Stimulated activated CD4-positive, alpha-beta T cell treated with anti-CD3 and anti-CD28 coated beads, Interleukin-12 subunit alpha, Interleukin-12 subunit beta, amount 100 ng/mL, for 4 hours (primary cell): ENCODE results near the gene HYPK.
"Not testable (repeated sequence)": the region's sequence is repeated elsewhere in the genome, so short reads cannot be mapped to it uniquely, and the experiment has no call there.

ENCODE experiments used
- DNase-seq: peaks from one replicate; pipeline ENCODE4 v3.0.0-alpha.2; 2020

The HYPK gene

DNA sequence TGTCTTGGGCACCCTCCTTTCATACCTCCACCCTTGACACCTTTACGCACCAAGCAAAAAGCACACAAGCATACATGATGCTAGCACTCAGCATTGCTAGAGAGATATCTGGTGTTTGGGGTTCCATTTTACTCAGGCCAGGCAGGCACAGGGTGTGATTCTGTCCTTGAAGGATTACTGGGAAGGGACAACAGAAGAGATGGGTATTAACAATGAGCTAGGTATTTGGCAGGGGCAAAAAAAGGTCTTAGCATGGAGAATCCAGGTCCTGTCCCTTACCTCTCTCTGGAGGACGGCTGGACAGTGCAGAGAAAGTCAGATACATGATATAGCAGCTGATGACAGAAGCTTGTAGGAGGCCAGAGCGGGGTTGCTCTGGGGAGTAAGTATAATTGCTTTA lies 3.8 kb upstream of the HYPK start:
- DNase-seq: no peak

DNA sequence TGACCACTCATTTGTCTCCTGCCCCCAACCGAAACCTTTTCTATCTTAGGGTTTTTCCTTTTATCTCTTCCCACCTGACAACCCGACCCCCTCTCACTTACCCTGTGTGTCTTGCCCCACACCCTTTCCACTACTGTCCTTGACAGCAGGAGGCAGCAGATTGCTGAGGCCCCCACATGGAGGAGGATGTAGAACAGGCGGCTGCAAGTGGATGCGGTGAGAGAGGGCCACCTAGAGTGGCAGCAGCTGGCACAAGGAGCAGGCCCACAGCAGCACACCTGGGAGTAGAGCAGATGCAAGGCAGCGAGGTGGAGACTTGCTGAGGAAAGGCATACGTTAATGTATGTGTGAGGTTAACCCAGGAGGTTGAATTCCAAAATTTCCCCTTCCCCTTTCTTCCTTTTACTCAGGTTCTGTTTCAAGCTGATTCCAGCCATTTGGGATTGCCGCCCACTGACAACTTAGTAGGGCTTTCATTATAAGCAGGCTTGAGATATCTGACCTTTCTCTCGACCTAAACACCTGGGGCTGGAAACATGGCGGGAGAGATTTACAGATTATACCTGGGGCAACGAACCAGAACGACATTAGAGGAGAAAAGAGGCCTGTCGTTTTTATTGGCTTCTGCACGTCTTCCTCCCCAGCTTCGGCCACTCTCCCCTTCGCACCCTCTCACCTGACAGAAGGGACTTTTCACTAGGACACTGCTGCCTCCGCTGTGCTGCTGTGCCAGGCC lies 1.0 kb upstream of the HYPK start:
- DNase-seq: no peak

DNA sequence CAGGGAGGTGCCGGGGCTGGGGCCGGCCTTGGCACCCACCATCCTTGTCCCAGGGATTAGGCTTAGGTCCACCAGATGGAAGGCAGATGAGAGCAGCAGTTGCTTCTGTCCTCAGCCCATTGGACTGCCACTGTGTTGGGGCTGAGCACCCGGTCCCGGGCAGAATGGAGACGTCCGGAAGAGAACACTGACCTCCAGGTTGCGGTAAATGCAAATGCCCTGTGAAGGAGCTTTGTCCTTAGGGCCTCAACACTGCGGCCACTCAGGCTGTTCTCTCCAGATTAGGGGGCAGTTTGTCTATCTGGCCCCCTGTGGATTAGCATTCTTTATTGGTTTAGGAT lies 484 bp upstream of the HYPK start, which contains the start of gene SERINC4:
Gene SERINC4 (minus strand): TSS at position 276 of the 341 bp plus-strand sequence. CDS start 234 bp downstream, at position 42.
- DNase-seq: no peak

DNA sequence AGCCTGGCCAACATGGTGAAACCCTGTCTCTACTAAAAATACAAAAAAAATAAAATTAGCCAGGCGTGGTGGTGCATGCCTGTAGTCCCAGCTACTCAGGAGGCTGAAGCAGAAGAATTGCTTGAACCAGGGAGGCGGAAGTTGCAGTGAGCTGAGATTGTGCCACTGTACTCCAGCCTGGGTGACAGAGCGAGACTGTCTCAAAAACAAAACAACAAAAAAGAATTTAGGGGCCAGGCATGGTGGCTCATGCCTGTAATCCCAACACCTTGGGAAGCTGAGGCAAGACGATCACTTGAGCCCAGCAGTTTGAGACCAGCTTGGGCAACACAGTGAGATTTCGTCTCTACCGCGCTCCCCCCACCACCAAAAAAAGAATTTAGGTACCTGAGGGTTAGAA lies 2.3 kb downstream of the HYPK start:
- DNase-seq: not testable (repeated sequence)

DNA sequence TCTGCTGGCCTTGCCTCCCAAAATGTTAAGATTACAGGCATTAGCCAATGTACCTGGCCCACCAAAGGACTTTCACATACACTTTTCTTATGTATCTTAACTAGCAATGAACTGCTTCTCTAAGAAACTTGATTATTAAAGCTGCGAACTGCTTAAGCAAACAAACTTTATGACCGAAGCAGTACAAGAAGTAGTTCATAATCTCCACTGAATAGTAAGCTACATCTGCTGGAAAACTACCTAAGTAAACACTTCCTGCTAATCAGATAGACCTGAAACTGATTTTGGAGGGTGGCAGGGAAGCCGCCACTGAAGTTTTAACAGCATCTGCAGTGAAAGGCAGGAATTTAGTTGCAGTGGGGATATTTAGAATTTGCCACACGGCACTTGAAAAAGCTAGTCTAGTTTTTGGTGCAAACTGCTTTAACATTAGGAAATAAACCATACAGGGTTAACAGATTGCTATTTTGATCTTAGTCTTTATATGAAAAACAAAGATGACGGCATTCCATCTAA lies 8.1 kb downstream of the HYPK start:
- DNase-seq: no peak

DNA sequence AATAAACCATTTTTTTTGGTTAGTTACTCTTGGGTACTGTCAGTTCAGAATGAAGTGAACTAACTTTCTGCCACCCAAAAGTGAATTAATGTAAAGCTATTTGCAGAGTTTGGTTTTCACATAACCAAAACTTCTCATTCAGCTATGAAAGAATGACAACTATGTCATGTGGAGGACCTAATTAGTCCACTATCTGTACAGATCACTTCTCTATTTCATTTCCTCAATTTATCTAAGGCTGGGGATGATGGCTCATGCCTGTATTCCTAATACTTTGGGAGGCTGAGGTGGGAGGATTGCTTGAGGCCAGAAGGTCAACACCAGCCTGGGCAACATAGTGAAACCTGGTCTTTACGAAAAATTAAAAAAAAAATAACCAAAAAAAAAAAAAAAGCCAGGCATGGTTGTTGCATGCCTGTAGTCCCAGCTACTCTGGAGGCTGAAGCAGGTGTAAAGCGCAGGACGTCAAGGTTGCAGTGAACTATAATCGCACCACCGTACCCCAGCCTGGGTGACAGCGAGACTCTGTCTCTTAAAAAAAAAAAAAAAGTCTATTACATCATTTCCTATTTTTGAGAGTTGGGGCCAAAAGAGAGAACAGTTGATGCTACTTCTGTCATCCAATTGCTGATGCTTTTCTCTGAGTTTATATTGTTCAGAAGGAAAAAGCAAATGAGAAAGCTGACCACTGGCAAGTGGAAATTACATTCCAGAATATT lies 8.7 kb downstream of the HYPK start:
- DNase-seq: no peak

DNA sequence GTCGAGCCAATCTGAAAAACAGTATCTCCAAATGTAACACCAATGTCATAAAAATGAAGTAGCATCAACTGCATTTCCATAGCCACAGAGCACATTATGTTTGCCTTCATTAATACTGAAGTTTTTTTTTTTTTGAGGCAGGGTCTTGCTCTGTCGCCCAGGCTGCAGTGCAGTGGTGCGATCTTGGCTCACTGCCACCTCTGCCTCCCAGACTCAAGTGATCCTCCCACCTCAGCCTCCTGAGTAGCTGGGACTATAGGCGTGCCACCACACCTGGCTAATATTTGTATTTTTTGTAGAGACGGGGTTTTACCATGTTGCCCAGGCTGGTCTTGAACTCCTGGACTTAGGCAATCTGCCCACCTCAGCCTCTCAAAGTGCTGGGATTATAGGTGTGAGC lies 14.7 kb downstream of the HYPK start:
- not testable (repeated sequence) for DNase-seq

DNA sequence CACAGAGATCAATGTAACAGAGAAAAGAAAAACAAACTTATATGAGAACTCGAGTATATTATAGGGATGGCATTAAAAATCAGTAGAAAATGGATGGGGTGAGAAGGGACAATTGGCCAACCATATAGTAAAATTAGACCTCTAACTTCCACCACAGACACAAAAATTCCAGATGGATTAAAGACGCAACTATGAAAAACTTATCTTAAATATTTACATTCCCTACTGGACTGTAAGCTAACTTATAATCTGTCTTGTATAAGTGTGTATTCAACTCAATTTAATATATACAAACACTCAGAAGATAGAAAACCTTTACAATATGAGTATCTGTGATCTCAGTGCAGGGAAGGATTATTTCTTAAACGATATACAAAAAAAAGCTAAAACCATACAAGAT lies 21.1 kb downstream of the HYPK start:
- no peak for DNase-seq

DNA sequence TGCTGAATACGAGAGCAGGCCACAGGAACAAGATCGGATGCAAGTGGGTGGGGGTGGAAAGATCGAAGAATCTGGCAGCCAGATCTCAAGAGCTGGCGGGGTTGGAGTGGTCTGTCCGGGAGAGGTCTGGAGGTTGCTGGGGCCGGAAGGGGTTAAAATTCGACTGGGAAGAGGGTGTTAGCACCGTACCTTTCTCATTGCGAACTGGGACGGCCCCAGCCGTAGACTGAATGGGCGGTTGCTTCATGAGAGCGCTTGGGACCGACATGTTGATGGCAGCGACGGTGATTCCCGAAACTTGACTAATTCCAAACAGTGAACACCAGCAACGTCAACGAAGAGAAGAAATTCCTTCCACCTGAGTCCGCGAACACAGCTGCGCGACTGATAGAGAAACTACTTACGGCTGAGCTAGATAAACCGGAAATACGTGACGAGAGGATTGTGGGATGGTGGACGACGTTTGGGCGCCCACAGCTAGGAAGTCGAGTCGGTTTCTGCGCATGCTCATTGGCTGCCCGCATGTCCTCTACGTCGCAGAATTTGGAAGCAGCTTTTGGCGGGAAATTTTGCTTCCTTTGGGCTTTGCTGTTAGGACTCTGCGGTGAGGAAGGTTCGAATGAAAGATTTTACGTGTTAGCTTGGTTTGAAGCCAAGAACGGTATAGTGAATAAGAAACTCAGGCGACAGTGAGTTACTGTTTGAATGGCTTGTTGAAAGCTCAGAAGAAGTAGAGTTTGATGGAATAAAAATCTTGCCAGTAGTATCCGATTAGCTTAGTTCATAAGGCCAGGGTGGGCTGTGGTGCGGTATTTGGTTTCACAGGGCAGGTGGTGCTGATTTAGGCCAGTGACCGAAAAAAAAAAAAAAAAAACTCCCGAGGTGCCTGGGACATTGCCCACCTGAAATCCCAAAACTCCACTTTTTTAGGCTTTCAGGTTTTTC lies 24.2 kb downstream of the HYPK start, which contains the start of gene MFAP1:
Gene MFAP1 (minus strand): TSS at position 389 of the 945 bp plus-strand sequence. CDS start 121 bp downstream, at position 268.
- DNase-seq: peak; percentile 85

DNA sequence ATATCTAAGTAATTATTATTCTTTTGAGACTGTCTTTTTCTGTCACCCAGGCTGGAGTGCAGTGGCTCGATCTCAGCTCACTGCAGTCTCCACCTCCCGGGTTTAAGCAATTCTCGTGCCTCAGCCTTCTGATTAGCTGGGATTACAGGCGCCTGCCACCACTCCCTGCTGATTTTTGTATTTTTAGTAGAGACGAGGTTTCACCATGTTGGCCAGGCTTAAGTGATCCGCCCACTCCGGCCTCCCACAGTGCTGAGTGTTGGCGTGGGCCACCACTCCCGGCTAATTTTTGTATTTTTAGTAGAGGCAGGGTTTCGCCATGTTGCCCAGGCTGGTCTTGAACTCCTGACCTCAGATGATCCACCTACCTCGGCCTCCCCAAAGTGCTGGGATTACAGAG lies 24.9 kb downstream of the HYPK start:
- not testable (repeated sequence) for DNase-seq

DNA sequence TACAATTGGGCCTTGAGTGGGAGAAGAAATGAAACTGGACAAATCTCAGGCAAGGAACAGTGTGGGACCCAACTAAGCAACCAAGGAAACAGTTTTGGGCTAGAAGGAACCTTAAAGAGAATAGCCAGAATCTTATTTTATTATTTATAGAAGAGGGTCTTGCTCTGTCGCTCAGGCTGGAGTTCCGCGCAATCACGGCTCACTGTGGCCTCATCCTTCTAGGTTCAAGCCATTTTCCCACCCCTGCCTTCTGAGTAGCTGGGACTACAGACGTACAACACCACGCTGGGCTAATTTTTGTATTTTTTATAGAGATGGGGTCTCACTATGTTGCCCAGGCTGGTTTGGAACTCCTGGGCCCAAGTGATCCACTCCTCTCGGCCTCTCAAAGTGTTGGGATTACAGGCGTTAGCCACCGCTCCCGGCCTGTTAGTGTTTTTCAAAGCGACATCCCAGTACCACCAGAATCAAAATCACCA lies 25.7 kb downstream of the HYPK start:
- DNase-seq: no peak

DNA sequence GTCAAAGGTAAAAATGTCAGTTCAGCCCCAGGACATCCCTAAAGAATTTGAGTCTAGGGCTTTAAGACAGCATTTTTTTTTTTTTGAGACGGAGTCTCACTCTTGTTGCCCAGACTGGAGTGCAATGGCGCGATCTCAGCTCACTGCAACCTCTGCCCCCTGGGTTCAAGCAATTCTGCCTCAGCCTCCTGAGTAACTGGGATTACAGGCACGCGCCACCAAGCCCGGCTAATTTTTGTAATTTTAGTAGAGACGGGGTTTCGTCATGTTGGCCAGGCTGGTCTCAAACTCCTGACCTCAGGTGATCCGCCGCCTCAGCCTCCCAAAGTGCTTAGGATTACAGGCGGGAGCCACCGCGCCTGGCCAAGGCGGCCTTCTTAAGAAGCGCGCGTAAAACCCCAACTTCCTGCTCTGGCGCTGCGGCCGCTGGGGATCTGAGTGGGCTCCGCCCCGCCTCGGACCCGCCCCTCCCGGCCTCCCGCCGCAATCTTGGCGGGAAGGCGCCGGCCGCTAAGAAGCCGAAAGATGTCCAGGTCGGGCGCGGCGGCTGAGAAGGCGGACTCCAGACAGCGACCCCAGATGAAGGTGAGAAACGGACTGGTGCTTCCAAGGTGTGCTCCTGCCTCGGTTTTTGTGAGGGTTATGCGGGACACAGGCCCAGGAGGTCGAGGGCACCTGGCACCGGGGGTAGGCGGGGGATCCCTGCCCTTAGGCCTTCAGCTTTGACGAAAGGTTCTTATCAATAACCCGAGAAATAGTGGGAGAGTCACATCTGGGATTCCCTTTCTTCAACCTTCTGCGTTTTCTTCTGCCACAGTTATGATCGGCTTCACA lies 26.3 kb downstream of the HYPK start, which contains the start of gene WDR76:
Gene WDR76 (plus strand): TSS at position 495 of the 834 bp plus-strand sequence. CDS start 31 bp downstream, at position 526.
- DNase-seq: peak; percentile 68

DNA sequence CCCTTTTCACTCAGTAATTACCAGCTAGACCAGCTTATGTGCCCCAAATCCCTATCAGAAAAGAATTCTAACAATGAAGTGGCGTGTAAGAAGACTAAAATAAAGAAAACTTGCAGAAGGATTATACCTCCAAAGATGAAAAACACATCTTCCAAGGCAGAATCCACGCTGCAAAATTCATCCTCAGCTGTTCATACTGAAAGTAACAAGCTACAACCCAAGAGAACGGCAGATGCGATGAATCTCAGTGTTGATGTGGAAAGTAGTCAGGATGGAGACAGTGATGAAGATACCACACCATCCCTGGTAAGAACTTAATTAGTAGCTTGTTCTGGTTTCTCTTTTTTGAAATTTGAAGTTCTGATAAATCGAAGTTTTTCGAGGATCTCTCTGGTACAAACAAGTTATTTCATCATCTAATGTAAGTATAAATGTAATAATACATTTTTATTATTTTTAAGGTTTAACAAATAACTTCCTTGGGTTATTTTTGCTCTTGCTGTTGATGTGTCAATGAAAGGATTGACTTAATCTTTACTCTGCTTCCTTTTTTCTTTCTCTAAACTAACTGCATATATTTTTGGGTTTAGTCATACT lies 27.8 kb downstream of the HYPK start:
- DNase-seq: no peak

DNA sequence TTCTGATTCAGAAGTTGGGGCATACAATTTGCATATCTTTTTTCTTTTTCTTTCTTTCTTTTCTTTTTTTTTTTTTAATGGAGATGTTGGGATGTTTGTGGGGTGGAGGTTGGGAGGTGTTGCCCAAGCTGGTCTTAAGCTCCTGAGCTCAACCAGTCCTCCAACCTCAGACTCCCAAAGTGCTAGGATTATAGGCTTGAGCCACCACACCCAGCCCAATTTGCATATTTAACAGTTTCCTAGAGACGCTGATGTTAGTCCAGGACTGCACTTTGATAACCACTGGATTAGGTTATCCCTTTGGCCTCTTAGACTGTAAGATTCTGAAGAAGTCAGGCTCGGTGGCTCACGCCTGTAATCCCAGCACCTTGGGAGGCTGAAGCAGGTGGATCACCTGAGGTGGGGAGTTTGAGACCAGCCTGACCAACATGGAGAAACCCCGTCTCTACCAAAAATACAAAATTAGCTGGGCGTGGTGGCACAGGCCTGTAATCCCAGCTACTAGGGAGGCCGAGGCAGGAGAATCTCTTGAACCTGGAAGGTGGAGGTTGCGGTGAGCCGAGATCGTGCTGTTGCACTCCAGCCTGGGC lies 29.6 kb downstream of the HYPK start:
- DNase-seq: not testable (repeated sequence)

DNA sequence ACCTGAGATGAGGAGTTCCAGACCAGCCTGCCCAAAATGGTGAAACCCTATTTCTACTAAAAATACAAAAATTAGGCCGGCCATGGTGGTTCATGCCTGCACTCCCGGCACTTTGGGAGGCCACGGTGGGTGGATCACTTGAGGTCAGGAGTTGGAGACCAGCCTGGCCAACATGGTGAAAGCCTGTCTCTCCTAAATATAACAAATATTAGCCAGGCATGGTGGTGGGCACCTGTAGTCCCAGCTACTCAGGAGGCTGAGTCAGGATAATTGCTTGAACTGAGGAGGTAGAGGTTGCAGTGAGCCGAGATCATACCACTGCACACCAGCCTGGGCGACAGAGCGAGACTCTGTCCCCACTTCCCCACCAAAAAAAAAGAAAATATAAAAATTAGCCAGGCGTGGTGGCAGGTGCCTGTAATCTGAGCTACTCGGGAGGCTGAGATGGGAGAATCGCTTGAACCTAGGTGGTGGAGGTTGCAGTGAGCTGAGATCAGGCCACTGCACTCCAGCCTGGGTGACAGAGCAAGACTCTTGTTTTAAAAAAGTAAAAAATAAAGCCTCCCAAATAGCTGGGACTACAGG lies 30.4 kb downstream of the HYPK start:
- DNase-seq: not testable (repeated sequence)

DNA sequence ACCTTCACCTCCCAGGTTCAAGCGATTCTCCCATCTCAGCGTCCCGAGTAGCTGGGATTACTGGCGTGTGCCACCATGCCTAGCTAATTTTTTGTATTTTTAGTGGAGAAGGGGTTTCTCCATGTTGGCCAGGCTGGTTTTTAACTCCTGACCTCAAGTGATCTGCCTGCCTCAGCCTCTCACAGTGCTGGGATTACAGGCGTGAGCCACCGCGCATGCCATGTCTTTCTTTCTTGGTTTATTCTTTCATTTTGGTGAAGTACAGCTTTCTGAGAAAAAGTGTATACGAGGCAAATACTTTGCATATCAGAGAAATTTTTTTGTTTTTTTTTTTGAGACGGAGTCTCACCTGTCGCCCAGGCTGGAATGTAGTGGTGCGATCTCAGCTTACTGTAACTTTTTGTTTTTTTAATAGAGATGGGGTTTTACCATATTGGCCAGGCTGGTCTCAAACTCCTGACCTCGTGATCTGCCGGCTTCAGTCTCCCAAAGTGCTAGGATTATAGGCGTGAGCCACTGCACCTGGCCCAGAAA lies 31.2 kb downstream of the HYPK start:
- DNase-seq: not testable (repeated sequence)

DNA sequence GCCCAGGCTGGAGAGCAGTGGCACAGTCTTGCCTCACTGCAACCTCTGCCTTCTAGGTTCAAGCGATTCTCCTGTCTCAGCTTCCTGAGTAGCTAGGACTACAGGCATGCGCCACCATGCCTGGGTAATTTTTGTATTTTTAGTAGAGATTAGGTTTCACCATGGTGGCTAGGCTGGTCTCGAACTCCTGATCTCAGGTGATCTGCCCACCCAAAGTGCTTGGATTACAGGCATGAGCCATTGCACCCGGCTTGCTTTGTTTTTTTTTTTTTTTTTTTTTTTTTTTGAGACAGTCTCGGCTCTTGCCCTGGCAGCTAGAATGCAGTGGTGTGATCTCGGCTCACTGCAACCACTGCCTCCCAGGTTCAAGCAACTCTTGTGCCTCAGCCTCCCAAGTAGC lies 32.1 kb downstream of the HYPK start:
- DNase-seq: not testable (repeated sequence)

DNA sequence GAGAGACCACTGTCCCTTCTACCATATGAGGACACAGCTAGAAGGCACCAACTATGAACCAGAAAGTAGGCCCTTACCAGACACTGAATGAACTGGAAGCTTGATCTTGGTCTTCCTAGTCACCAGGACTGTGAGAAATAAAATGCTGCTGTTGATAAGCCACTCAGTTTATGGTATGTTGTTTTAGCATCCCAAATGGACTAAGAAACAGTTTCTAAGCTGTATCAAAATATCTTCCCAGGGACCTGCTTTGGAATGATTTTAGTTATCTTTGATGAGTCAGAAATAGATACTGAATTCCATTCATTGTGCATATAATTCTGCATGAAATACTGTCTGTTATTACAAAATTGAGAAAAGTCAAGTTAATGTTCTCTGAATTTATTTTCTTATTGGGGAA lies 45.0 kb downstream of the HYPK start:
- no peak for DNase-seq

DNA sequence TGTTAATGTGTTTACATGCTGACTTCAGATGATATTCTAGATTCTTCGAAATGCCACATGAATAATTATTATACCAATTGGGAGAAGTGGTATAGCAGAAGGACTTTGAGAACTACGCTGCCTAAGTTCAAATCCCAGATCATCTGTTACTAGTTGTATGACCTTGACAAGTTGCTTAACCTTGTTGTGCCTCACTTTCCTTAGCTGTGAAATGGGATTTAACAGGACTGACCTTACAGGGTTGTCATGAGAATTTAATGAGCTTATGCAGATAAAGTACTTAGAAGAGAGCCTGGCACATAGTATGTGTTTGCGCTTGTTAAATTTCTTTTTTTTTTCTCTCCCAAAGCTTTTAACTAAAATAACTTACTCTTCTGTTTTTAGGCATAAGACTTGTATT lies 50.9 kb downstream of the HYPK start:
- no peak for DNase-seq

DNA sequence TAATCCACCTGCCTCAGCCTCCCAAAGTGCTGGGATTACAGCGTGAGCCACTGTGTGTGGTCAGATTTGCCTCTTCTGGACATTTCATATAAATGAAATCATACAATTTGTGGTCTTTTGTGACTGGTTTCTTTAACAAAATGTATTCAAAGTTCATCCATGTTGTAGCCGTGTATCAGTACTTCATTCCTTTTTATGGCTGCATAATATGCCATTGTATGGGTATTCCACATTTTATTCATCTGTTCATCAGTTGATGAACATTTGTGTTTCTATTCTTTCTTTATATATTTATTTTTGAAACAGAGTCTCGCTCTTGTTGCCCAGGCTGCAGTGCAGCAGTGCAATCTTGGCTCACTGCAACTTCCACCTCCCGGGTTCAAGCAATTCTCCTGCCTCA lies 52.2 kb downstream of the HYPK start:
- no peak for DNase-seq
